ENCODE measurements around the gene LRRN3.
"Not testable (repeated sequence)": the region's sequence is repeated elsewhere in the genome, so short reads cannot be mapped to it uniquely, and the experiment has no call there.

The LRRN3 gene

GRCh38 chr7:111090846-111091245 is at the start of gene LRRN3:
LRRN3 (plus strand) TSS chr7:111091127; CDS start chr7:111122773, 31,646 bp downstream.
- DNase-seq (ENCODE audit: low read depth, low spot score), result no peak

- DNase-seq (ENCODE audit: low read depth, low spot score), result no peak
These were observed 49.4 kb upstream of the LRRN3 start for GRCh38 chr7:111041577-111041976.

GRCh38 chr7:111042842-111043241 is 48.1 kb upstream of the LRRN3 start:
- DNase-seq (ENCODE audit: low read depth, low spot score), result no peak

GRCh38 chr7:111043561-111043960 is 47.4 kb upstream of the LRRN3 start:
- no peak for DNase-seq (ENCODE audit: low read depth, low spot score)

GRCh38 chr7:111045449-111045848 is 45.5 kb upstream of the LRRN3 start:
- no peak for DNase-seq (ENCODE audit: low read depth, low spot score)

- no peak for DNase-seq (ENCODE audit: low read depth, low spot score)
These were observed 43.3 kb upstream of the LRRN3 start for GRCh38 chr7:111047595-111047994.

DNA sequence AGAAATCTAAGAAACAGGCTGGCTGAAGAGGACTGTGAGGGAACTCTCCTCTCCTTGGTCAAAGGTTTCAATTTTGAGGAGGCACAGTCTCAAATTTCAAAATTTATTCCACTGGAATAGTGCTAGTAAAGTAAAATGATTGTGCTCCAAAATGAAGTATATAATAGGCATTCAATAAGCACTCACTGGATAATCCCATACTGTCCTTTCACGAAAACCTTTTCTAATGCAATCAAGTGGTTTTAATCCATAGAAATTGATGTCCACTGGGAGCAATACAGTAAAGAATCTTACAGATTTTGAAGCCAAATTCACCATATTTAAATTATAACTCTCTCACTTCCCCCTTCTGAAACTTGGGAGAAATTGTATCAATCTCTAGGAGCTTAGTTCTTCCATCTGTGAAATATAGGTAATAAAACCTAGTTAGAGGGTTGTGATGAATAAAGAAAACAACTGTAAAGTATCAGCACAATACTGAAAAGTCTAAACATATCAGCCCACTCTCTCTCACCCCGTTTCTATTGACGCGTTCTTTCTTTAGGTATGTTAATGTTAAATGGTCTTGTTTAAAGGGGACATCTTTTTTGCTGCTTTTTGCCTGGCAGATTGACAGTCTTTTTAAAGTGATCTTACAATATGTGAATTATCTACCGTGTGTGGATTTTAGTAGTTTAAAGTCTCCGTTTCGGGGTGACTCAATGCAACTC is 40.8 kb upstream of the LRRN3 start:
- no peak for DNase-seq (ENCODE audit: low read depth, low spot score)

DNA sequence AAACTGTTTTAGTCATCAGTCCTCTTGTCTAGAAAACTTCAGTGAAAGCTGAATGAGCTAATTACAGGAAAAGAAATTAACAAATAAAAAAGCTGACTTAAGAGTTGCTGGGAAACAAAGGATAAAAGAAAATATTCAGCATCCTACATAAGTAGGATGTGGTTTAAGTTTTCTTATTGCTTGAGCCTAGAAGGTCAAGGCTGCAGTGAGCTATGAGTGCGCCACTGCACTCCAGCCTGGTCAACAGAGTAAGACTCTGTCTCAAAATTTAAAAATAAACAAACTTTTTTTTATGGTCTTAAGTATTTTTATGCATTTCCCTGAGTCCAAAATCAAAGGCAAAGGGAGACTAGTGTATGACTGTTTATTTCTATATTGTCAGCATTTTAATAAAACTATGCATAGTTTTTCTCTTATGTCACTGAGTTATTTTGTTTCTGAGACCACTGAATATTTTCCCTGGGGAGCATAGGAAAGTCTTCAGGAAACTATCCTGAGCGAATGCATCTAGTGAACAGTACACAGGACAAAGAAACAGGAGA is 40.0 kb upstream of the LRRN3 start:
- no peak for DNase-seq (ENCODE audit: low read depth, low spot score)

GRCh38 chr7:111051832-111052231 is 39.1 kb upstream of the LRRN3 start:
- DNase-seq (ENCODE audit: low read depth, low spot score), result no peak

DNA sequence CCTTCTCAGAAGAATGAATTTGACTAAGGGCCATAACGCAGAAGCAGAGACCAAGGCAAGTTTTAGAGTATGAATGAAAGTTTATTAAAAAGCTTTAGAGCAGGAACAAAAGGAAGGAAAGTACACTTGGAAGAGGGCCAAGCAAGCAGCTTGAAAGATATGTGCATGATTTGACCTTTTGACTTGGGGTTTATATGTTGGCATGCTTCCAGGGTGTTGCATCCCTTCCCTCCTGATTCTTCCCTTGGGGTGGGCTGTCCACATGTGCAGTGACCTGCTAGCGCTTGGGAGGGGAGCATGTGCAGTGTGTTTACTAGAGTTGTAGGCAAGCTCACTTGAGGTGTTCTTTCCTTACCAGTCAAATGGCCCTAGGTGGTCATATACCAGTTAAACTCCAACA is 37.9 kb upstream of the LRRN3 start:
- no peak for DNase-seq (ENCODE audit: low read depth, low spot score)

GRCh38 chr7:111056371-111056770 is 34.6 kb upstream of the LRRN3 start:
- no peak for DNase-seq (ENCODE audit: low read depth, low spot score)

DNA sequence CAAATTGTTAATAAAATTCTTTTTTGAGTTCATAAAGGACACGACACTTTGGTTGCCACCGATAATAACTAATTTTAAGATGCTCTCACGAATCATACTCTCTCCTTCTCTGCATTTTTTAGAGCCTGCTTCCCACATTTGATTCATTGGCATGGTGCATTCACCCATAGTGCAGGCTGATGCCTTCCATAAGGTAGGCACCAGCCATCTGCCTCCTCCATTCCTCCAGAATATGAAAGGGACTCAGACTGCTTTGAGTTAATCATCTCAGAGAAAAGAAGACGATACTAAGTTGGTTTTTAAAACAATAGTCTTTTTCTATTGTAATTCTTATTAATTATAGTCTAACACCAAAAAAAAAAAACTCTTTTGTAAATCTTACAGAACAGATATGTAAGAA is 33.9 kb upstream of the LRRN3 start:
- no peak for DNase-seq (ENCODE audit: low read depth, low spot score)

GRCh38 chr7:111059833-111060232 is 31.1 kb upstream of the LRRN3 start:
- DNase-seq (ENCODE audit: low read depth, low spot score), result no peak

DNA sequence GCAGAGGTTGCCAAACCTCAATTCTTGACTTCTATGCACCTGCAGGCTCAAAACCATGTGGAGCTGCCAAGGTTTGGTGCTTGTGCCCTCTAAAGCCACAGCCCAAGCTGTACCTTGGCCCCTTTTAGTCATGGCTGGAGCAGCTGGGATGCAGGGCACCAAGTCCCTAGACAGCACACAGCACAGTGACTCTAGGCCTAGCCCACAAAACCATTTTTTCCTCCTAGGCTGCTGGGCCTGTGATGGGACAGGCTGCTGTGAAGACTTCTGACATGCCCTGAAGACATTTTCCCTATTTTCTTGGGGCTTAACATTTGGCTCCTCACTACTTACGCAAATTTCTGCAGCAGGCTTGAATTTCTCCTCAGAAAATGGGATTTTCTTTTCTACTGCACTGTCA is 27.8 kb upstream of the LRRN3 start:
- DNase-seq (ENCODE audit: low read depth, low spot score), result no peak

GRCh38 chr7:111067251-111067650 is 23.7 kb upstream of the LRRN3 start:
- no peak for DNase-seq (ENCODE audit: low read depth, low spot score)

GRCh38 chr7:111067682-111068081 is 23.2 kb upstream of the LRRN3 start:
- DNase-seq (ENCODE audit: low read depth, low spot score), result no peak

DNA sequence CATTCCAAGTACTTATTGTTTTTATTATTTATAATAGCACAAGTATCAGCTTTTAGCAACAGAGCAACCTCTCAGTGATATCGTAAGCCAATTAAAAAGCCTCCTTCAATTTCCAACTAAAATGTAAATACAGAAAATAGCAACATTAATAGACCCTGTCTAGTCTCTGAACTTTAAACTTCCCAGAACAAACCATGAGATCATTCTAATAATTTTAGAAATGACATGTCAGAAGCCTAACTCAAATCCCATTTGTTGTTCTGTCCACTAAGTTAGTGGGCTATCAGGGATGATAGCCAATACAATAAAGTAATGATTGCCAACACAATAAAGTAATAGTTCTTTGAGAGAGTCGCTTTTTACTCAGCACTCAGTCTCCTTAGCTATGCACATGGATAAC is 22.3 kb upstream of the LRRN3 start:
- DNase-seq (ENCODE audit: low read depth, low spot score), result no peak

- no peak for DNase-seq (ENCODE audit: low read depth, low spot score)
These were observed 19.4 kb upstream of the LRRN3 start for GRCh38 chr7:111071556-111071955.

- DNase-seq (ENCODE audit: low read depth, low spot score), result not testable (repeated sequence)
These were observed 18.3 kb upstream of the LRRN3 start for GRCh38 chr7:111072658-111073057.

DNA sequence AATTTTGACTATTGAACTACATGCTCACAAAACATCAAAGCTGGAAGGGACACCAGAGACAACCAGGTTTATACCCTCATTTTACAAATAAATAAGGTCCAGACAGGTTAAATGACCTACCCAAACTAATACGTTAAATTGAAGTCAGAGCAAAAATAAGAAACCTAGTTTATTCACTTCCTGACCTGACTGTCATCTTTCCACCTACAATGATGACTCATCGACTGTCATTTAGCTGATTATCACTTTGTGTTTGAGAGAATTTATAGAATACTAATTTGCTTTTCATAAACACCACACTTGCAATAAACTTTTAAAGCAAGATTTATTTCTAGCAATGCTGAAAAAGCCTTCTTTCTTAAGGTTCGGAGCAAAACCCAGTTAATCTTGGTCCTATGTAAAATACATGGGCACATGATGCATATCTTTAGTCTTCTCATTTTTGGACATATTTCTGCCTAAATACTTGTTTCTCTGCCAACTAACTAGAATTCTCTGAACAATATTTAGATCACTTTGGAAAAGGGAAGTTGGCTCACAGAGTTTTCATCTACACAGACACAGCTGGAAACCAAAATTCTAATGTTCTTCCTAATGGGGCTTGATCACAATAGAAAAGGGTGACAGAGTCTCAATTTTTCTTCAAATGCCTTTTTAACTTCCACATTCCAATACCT is 16.7 kb upstream of the LRRN3 start:
- DNase-seq (ENCODE audit: low read depth, low spot score), result no peak

DNA sequence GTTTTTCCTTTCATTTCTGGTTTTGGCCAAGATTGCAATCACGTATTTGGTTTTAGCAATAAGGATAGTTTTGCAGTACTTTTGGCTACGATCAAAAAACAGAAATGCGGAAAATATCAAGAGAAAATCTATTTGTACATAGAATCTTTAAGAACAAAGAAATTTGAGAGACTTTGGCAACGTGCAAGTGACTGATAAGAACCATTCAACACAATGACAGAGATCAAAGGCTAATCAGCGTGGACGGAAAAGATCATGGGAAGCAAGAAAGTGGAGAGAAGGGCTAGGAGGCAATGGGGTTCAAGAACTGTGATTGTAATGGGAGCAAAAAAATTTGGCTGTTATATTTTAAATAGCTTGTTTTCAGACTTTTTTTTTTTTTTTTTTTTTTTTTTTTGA is 16.2 kb upstream of the LRRN3 start:
- no peak for DNase-seq (ENCODE audit: low read depth, low spot score)

DNA sequence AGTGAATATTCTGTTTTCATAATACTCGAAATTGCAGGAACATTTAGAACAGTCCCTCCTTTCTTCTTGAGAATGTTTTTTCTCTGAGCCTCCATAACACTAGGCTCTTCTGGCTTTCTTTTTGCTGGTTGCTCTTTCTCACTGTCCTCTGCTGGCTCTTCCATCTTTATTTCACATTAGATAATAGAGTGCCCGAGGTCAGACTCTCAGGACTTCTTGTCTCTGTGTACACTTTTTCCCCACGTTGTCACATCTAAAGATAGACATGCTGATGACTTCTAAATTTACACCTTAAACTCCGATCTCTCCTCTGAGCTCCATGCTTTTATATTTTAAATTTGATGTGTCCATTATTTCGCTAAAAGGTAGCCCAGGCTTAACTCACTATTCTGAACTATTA is 15.4 kb upstream of the LRRN3 start:
- no peak for DNase-seq (ENCODE audit: low read depth, low spot score)

DNA sequence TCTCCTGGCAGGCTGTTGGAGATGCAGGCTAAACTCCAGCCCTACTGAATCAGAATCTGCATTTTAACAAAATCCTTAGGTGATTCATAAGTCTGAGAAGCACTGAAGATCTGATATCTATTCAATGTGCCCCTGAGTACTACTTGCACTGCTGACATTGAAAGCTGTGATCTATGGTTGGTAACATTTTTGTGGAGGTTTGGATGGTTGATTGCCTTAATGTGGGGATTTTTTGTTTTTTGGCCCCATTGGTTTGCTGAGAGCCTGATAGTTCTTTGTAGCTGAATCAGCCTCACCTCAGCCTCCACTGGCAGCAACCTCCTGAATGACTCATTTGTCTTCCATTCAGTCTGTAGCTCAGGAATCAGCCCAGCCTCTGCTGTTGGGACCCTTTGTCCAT is 14.7 kb upstream of the LRRN3 start:
- DNase-seq (ENCODE audit: low read depth, low spot score), result no peak
